Loucy (cell line): ENCODE results near the gene RNF183.

Experiments used
- H2AFZ ChIP-seq: fragments of 200-600 bp; sonication (generic); 2 replicates; pipeline ENCODE4 v1.6.0; 2016; ENCODE audit warnings: antibody characterized with exemption, mild to moderate bottlenecking, low read length, moderate library complexity
- H3F3A ChIP-seq: fragments of 200-600 bp; 2 replicates; pipeline ENCODE4 v1.6.0; 2016; ENCODE audit warnings: antibody characterized with exemption, low read depth, mild to moderate bottlenecking
- H3K27me3 ChIP-seq: fragments of 200-600 bp; sonication (generic); 2 replicates; pipeline ENCODE4 v1.6.1; 2014; ENCODE audit warnings: low read length, mild to moderate bottlenecking; ENCODE audit not compliant: insufficient read depth, poor library complexity, severe bottlenecking
- H3K36me3 ChIP-seq: fragments of 200-600 bp; sonication (generic); 2 replicates; pipeline ENCODE4 v1.6.1; 2016; ENCODE audit warnings: low read length; ENCODE audit not compliant: insufficient read depth
- H3K4me1 ChIP-seq: fragments of 200-600 bp; sonication (generic); 2 replicates; pipeline ENCODE4 v1.5.1; 2014; ENCODE audit warnings: low read length, mild to moderate bottlenecking; ENCODE audit not compliant: insufficient read depth, poor library complexity, severe bottlenecking
- H3K4me2 ChIP-seq: fragments of 200-600 bp; sonication (generic); 2 replicates; pipeline ENCODE4 v1.6.0; 2014; ENCODE audit warnings: antibody characterized with exemption, low read length, low read depth, mild to moderate bottlenecking; ENCODE audit not compliant: poor library complexity, severe bottlenecking
- H3K4me3 ChIP-seq: fragments of 200-600 bp; sonication (generic); 2 replicates; pipeline ENCODE4 v1.5.1; 2014; ENCODE audit warnings: low read length, mild to moderate bottlenecking, mixed read lengths; ENCODE audit not compliant: poor library complexity, severe bottlenecking
- H3K79me2 ChIP-seq: fragments of 200-600 bp; sonication (generic); 2 replicates; pipeline ENCODE4 v1.6.1; 2014; ENCODE audit warnings: low read length; ENCODE audit not compliant: insufficient read depth
- H3K9ac ChIP-seq: fragments of 200-600 bp; sonication (generic); 2 replicates; pipeline ENCODE4 v1.6.0; 2014; ENCODE audit warnings: mild to moderate bottlenecking, low read depth, low read length, moderate library complexity; ENCODE audit not compliant: poor library complexity, severe bottlenecking
- H3K9me2 ChIP-seq: fragments of 200-600 bp; sonication (generic); replicated peaks from 2 replicates; pipeline ENCODE4 v1.6.1; 2016; ENCODE audit warnings: low read depth, low read length, mixed read lengths
- H3K9me3 ChIP-seq: fragments of 200-600 bp; sonication (generic); 2 replicates; pipeline ENCODE4 v1.6.1; 2014; ENCODE audit warnings: mild to moderate bottlenecking, antibody characterized with exemption, low read length, low read depth; ENCODE audit not compliant: insufficient read depth
- H4K20me1 ChIP-seq: fragments of 200-600 bp; sonication (generic); 2 replicates; pipeline ENCODE4 v1.6.0; 2014; ENCODE audit warnings: antibody characterized with exemption, low read length, mild to moderate bottlenecking; ENCODE audit not compliant: insufficient read depth, poor library complexity, severe bottlenecking
- CTCF ChIP-seq: fragments of 200-600 bp; sonication (generic); conservative IDR thresholded peaks from 2 replicates; pipeline ENCODE4 v1.5.1; 2014; ENCODE audit warnings: mild to moderate bottlenecking, antibody characterized with exemption, low read length
- EZH2phosphoT487 ChIP-seq: fragments of 200-600 bp; IDR thresholded peaks from 2 replicates; pipeline ENCODE4 v1.6.1; 2018; ENCODE audit warnings: antibody characterized with exemption, mild to moderate bottlenecking, moderate library complexity, borderline replicate concordance

Gene RNF183

GRCh38 chr9:113349066-113349444 is 45.9 kb upstream of the RNF183 start:
- Histone ChIP-seq H3K4me3 (no peak overlapping the region), H3K9me3 (no peaks in the 10 kb centered on the region), H3K9ac (no peak overlapping the region), H3K79me2 (no peaks in the 10 kb centered on the region), H3K4me1 (peaks cover 26% of the 10 kb centered on the region), H3K9me2 (no peaks in the 10 kb centered on the region), H3K27me3 (no peaks in the 10 kb centered on the region), H3F3A (peaks cover 2% of the 10 kb centered on the region; the same call in 1 of the 2 replicates), H2AFZ (no peak overlapping the region), H3K4me2 (no peak overlapping the region), H4K20me1 (no peaks in the 10 kb centered on the region), H3K36me3 (no peaks in the 10 kb centered on the region)
- TF ChIP-seq CTCF, result no peak
- TF ChIP-seq EZH2phosphoT487, result no peak

DNA sequence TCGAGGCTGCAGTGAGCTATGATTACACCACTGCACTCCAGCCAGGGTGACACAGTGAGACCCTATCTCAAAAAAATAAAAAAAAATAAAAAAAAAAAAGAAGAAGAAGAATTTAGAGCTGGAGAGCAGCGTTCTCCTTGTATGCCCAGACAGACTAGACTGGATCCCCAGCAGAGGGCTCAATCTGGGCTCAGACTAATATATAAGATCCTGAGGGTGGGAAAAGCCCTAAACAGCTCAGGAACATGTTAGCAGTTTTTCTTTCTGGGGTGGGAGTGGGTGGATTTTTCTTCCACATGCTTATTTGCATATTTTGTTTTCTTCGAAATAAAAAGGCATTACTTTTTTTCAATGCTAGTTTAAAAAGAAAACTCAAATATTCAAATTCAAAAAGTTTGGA is 45.3 kb upstream of the RNF183 start:
- H2AFZ ChIP-seq, result no peak overlapping the region
- no peaks in the 10 kb centered on the region for H3K79me2 ChIP-seq
- no peak overlapping the region for H3K9ac ChIP-seq
- H3K9me3 ChIP-seq, result no peaks in the 10 kb centered on the region
- H3K4me2 ChIP-seq, result no peak overlapping the region
- peaks cover 2% of the 10 kb centered on the region; the same call in 1 of the 2 replicates for H3F3A ChIP-seq
- no peaks in the 10 kb centered on the region for H3K9me2 ChIP-seq
- peaks cover 32% of the 10 kb centered on the region for H3K4me1 ChIP-seq
- no peaks in the 10 kb centered on the region for H3K36me3 ChIP-seq
- no peaks in the 10 kb centered on the region for H4K20me1 ChIP-seq
- H3K27me3 ChIP-seq, result no peaks in the 10 kb centered on the region
- no peak for TF ChIP-seq CTCF
- no peak for TF ChIP-seq EZH2phosphoT487
- no peak overlapping the region for H3K4me3 ChIP-seq

GRCh38 chr9:113345671-113346070 is 42.5 kb upstream of the RNF183 start:
- Histone ChIP-seq H3K4me1 (peaks cover 36% of the 10 kb centered on the region), H2AFZ (no peak overlapping the region), H3K9me2 (no peaks in the 10 kb centered on the region), H3K79me2 (no peaks in the 10 kb centered on the region), H3K36me3 (no peaks in the 10 kb centered on the region), H3F3A (peaks cover 2% of the 10 kb centered on the region; the same call in 1 of the 2 replicates), H3K9ac (no peak overlapping the region), H3K4me2 (no peak overlapping the region), H4K20me1 (no peaks in the 10 kb centered on the region), H3K27me3 (no peaks in the 10 kb centered on the region), H3K4me3 (no peak overlapping the region), H3K9me3 (no peaks in the 10 kb centered on the region)
- TF ChIP-seq CTCF (no peak), EZH2phosphoT487 (no peak)
